ENCODE measurements around the gene CACNA1G.

DNA sequence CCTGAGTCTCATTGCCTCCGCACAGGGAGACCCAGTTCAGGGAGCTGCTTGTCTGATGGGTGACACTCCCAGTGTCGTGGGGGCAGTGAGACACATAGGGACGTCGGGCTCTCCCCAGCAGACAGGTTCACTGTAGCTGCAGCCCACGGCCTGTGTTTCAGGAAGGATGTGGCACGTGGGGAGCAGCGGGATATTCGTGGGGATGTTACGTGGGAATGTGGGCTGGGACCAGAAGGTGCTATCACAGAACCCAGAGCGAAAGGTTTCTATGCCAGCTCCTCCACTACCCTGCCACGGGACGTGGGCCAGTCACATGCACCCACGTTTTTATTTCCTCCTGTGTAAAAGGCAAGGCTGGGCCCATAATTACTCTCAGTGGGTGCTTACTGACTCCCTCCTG is 16.3 kb downstream of the CACNA1G start:
- no peak for TF ChIP-seq SP1 (IDR thresholded peaks at IDR 0.05)
- TF ChIP-seq, protein P1, sequence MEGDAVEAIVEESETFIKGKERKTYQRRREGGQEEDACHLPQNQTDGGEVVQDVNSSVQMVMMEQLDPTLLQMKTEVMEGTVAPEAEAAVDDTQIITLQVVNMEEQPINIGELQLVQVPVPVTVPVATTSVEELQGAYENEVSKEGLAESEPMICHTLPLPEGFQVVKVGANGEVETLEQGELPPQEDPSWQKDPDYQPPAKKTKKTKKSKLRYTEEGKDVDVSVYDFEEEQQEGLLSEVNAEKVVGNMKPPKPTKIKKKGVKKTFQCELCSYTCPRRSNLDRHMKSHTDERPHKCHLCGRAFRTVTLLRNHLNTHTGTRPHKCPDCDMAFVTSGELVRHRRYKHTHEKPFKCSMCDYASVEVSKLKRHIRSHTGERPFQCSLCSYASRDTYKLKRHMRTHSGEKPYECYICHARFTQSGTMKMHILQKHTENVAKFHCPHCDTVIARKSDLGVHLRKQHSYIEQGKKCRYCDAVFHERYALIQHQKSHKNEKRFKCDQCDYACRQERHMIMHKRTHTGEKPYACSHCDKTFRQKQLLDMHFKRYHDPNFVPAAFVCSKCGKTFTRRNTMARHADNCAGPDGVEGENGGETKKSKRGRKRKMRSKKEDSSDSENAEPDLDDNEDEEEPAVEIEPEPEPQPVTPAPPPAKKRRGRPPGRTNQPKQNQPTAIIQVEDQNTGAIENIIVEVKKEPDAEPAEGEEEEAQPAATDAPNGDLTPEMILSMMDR (IDR thresholded peaks at IDR 0.05; ENCODE audit: low read depth, low read length, missing input control): no peak
- TF ChIP-seq RXRA (IDR thresholded peaks at IDR 0.05): no peak
- no peak for TF ChIP-seq GABPA (IDR thresholded peaks at IDR 0.05 in 1 of 2, conservative IDR thresholded peaks at IDR 0.05 in 1 of 2)
- TF ChIP-seq YY1 (IDR thresholded peaks at IDR 0.05): no peak
- TF ChIP-seq, protein P2, sequence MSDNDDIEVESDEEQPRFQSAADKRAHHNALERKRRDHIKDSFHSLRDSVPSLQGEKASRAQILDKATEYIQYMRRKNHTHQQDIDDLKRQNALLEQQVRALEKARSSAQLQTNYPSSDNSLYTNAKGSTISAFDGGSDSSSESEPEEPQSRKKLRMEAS (IDR thresholded peaks at IDR 0.05): no peak

Measured in liver (tissue), 3 donors.